Measurements from ENCODE around the gene TIGD1. TPM values are rescaled to one million over a fixed set of nuclear protein-coding genes. Genes with fewer than 3 reads are reported as not detected.

TIGD1 gene
- total and polyA plus RNA-seq, 3 donors from 2014 or later: 6.8 to 9.4 (median 9.2) TPM

DNA sequence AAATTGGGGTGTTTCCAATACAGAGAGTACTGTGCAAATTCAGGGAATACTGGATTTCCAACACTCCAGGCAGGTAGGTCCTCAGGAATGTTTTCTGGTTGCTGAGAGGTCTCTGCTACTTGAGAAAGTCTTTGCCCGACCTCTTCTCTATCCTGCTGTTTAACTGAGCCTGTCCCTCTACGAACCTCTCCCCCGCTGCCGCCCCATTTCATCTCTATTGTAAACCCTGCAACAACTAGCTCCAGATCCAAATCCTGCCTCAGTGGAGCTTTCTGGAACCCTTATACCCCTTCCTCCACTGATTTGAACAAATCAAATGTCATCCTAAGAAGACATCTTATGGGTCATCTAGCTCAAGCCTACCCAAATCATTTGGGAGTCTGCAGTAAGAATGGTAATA, 1.4 kb upstream of the TIGD1 start:
- TF ChIP-seq POLR2A (IDR thresholded peaks at IDR 0.05): no peak
- TF ChIP-seq, protein P1, sequence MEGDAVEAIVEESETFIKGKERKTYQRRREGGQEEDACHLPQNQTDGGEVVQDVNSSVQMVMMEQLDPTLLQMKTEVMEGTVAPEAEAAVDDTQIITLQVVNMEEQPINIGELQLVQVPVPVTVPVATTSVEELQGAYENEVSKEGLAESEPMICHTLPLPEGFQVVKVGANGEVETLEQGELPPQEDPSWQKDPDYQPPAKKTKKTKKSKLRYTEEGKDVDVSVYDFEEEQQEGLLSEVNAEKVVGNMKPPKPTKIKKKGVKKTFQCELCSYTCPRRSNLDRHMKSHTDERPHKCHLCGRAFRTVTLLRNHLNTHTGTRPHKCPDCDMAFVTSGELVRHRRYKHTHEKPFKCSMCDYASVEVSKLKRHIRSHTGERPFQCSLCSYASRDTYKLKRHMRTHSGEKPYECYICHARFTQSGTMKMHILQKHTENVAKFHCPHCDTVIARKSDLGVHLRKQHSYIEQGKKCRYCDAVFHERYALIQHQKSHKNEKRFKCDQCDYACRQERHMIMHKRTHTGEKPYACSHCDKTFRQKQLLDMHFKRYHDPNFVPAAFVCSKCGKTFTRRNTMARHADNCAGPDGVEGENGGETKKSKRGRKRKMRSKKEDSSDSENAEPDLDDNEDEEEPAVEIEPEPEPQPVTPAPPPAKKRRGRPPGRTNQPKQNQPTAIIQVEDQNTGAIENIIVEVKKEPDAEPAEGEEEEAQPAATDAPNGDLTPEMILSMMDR (IDR thresholded peaks at IDR 0.05): no peak
- DNase-seq: no peak
- intact Hi-C loops (cut with DNase I; ENCODE audit: low total_unique reads): no loop called here
- H3K36me3 ChIP-seq (ENCODE audit: low read depth, missing control alignments): no peaks in the 10 kb centered on the region
- WGBS, 2 donors: 66 to 70% methylated on average over 4 of the region's 4 CpGs
- H3K4me3 ChIP-seq: peak overlapping the region in 1 of 2 donors; percentile 94
- H3K27me3 ChIP-seq: no peaks in the 10 kb centered on the region
- peaks cover 9% of the 10 kb centered on the region for H3K4me1 ChIP-seq
- H3K9me3 ChIP-seq: no peaks in the 10 kb centered on the region
- no peak overlapping the region for H3K27ac ChIP-seq

DNA sequence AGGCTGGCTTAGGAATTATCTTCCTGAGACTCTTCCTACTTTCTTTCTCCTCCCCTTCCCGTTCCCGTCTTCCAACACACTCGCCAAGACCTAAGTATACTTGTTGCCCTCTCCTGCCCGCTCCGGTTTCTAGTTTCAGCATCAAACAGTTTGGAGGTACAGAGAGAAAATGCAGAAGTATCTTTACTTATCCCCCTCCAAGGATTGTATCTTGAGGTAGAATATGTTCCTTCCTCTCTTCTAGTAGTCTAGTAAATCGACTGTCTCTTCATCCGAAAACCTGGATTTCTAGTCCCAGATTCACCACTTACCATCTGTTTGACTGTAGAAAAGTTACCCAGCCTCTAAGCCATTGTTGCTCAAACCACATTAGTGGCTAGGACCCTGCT, 887 bp upstream of the TIGD1 start:
- DNase-seq: no peak
- TF ChIP-seq, protein P1 (IDR thresholded peaks at IDR 0.05): no peak
- TF ChIP-seq POLR2A (IDR thresholded peaks at IDR 0.05): no peak
- no peaks in the 10 kb centered on the region for H3K27me3 ChIP-seq
- H3K27ac ChIP-seq: peak overlapping the region; percentile 92 to 98
- no peaks in the 10 kb centered on the region for H3K9me3 ChIP-seq
- peak overlapping the region; percentile 84 to 94 for H3K4me3 ChIP-seq
- WGBS, 2 donors: 9 to 12% methylated on average over 7 of the region's 7 CpGs
- H3K36me3 ChIP-seq (ENCODE audit: low read depth, missing control alignments): no peaks in the 10 kb centered on the region
- intact Hi-C loops (cut with DNase I; ENCODE audit: low total_unique reads): no loop called here
- peaks cover 9% of the 10 kb centered on the region for H3K4me1 ChIP-seq

DNA sequence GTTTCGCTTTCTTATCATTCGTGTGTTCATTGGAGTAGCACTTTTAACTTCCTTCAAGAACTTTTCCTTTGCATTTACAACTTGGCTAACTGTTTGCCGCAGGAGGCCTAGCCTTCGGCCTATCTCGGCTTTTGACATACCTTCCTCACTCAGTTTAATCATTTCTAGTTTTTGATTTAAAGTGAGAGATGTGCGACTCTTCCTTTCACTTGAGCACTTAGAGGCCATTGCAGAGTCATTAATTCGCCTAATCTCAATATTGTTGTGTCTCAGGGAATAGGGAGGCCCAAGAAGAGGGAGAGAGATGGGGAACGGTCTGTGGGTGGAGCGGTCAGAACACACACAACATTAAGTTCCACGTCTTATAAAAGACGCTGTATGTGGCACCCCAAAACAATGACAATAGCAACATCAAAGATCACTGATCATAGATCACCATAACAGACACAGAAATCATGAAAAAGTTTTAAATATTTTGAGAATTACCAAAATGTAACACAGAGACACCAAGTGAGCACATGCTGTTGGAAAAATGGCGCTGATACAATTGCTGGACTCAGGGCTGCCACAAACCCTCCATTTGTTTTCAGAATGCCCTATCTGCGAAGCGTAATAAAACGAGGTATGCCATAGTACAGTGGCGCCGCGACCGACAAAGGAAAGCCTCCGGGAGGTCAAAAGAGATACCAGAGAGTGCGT, 553 bp downstream of the TIGD1 start:
- no peak for DNase-seq

DNA sequence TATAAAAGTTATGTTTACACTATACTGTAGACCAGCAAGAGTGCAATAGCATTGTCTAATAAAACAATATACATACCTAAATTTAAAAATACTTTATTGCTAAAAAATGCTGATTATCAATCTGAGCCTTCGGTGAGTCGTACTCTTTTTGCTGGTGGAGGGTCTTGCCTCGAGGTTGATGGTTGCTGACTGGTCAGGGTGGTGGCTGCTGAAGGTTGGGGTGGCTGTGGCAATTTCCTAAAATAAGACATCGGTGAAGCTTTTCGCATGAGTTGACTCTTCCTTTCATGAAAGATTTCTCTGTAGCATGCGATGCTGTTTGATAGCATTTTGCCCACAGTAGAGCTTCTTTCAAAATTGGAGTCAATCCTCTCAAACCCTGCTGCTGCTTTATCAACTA, 2.4 kb downstream of the TIGD1 start:
- no peak for DNase-seq
- 96 to 97% methylated on average over 6 of the region's 6 CpGs for WGBS, 2 donors
- H3K9me3 ChIP-seq: no peaks in the 10 kb centered on the region
- H3K4me1 ChIP-seq: peaks cover 9% of the 10 kb centered on the region
- intact Hi-C loops (cut with DNase I; ENCODE audit: low total_unique reads): no loop called here
- no peaks in the 10 kb centered on the region for H3K27me3 ChIP-seq
- H3K36me3 ChIP-seq (ENCODE audit: low read depth, missing control alignments): no peaks in the 10 kb centered on the region
- no peak overlapping the region for H3K27ac ChIP-seq
- no peak overlapping the region for H3K4me3 ChIP-seq
- TF ChIP-seq, protein P1 (IDR thresholded peaks at IDR 0.05): no peak
- no peak for TF ChIP-seq POLR2A (IDR thresholded peaks at IDR 0.05)

More for the DNA sequence above, 553 bp downstream of the TIGD1 start:
- Histone ChIP-seq H3K27me3 (no peaks in the 10 kb centered on the region), H3K36me3 (ENCODE audit: low read depth, missing control alignments) (no peaks in the 10 kb centered on the region), H3K9me3 (no peaks in the 10 kb centered on the region), H3K27ac (peak overlapping the region; percentile 92 to 98), H3K4me1 (peaks cover 9% of the 10 kb centered on the region), H3K4me3 (peak overlapping the region; percentile 84 to 94)
- no peak for TF ChIP-seq POLR2A (IDR thresholded peaks at IDR 0.05)
- TF ChIP-seq, protein P1 (IDR thresholded peaks at IDR 0.05): no peak
- intact Hi-C loops (cut with DNase I; ENCODE audit: low total_unique reads): no loop called here
- 27 to 33% methylated on average over 21 of the region's 21 CpGs for WGBS, 2 donors
